SK-N-SH (cell line): Measurements from ENCODE around the gene INTS14.

Experiments used
- MAX ChIP-seq: IDR thresholded peaks from 2 replicates; pipeline ENCODE4 v1.4.0; 2012; ENCODE audit warnings: low read depth
- YY1 ChIP-seq: IDR thresholded peaks from 2 replicates; pipeline ENCODE4 v1.4.0; 2012; ENCODE audit warnings: low read depth, mild to moderate bottlenecking
- TF ChIP-seq, protein P1 (sequence below): IDR thresholded peaks from 2 replicates; pipeline ENCODE4; 2012

DNA sequence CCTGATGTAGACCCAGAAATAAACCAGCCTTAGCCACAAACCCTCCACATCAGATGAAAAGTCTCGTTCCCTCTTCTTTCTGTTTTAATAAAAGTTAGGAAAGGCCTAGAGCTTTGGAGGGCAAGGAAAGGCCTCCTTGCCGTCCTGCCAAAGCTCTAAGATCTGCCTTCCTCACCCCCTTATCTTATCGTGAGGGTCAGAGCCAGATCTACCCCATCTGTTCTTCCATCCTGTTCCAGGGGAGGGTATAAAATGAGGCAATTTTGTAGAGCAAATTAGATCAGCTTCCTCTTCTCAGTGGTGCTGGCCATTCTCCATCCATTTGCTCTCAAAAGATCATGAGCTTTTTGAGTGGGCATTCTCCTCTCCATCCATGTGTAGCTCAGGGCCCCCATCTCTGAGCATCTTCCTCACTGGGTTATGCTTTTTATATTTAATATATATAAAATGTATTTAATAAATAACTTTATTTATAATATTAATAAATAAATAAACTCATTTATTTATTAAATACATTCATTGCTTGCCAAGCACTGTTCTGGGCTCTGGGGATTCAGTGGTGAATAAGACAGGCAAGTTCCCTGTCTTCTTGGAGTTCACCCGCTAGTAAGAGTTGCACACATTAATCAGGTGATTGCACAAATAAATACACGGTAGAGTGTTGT, 8.8 kb upstream of the INTS14 start:
- TF ChIP-seq YY1 (no peak), MAX (no peak)
- TF ChIP-seq, protein P1, sequence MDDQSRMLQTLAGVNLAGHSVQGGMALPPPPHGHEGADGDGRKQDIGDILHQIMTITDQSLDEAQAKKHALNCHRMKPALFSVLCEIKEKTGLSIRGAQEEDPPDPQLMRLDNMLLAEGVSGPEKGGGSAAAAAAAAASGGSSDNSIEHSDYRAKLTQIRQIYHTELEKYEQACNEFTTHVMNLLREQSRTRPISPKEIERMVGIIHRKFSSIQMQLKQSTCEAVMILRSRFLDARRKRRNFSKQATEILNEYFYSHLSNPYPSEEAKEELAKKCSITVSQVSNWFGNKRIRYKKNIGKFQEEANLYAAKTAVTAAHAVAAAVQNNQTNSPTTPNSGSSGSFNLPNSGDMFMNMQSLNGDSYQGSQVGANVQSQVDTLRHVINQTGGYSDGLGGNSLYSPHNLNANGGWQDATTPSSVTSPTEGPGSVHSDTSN, result no peak
